Gastroesophageal sphincter (tissue), 4 donors: ENCODE measurements around the gene HMSD. TPM values are rescaled to one million over a fixed set of nuclear protein-coding genes. Genes with fewer than 3 reads are reported as not detected.

ENCODE experiments used
- ATAC-seq: fragments of 150-250 bp; one replicate; pipeline ENCODE4 v1.9.1; 2016; ENCODE audit warnings: mild to moderate bottlenecking, moderate library complexity
- H3K27ac ChIP-seq, 4 donors: fragments of 200-600 bp; sonication (generic) in 3 of 4; 1 replicate in 3 of 4; 2 replicates in 1 of 4; pipeline ENCODE4 v1.5.1; 2016 to 2019
- H3K27me3 ChIP-seq: fragments of 200-600 bp; sonication (generic); one replicate; pipeline ENCODE4 v1.5.1; 2019
- H3K36me3 ChIP-seq, 2 donors: fragments of 200-600 bp; sonication (generic); one replicate each; pipeline ENCODE4 v1.5.1; 2019; ENCODE audit warnings: control low read depth in 1 of 2
- H3K4me1 ChIP-seq, 3 donors: fragments of 200-600 bp; sonication (generic); 1 replicate in 2 of 3; 2 replicates in 1 of 3; pipeline ENCODE4 v1.5.1; 2016 to 2019; ENCODE audit warnings: control low read depth in 2 of 3
- H3K4me3 ChIP-seq, 2 donors: fragments of 200-600 bp; sonication (generic); one replicate each; pipeline ENCODE4 v1.5.1; 2019; ENCODE audit warnings: mild to moderate bottlenecking in 1 of 2, moderate library complexity in 1 of 2
- H3K9me3 ChIP-seq, 3 donors: fragments of 200-600 bp; sonication (generic); one replicate each; pipeline ENCODE4 v1.5.1; 2017 to 2019; ENCODE audit warnings: control low read depth in 2 of 3
- EP300 ChIP-seq: sonication (generic); formaldehyde crosslinking; IDR thresholded peaks from one replicate; pipeline ENCODE4 v1.6.1; 2017; ENCODE audit warnings: antibody characterized with exemption, mild to moderate bottlenecking
- POLR2A ChIP-seq, 2 donors: fragments of 450-650 bp; IDR thresholded peaks; one replicate each; pipeline ENCODE4 v1.6.1; 2017; ENCODE audit warnings: antibody characterized with exemption in 2 of 2, mild to moderate bottlenecking in 2 of 2, moderate library complexity in 1 of 2
- POLR2AphosphoS5 ChIP-seq: sonication (generic); formaldehyde crosslinking; IDR thresholded peaks from one replicate; pipeline ENCODE4 v1.6.1; 2017; ENCODE audit warnings: antibody characterized with exemption
- WGBS, 2 donors: methylation state at CpG; one replicate each; pipeline ENCODE4 v1.1.5; 2018; ENCODE audit warnings: low coverage in 1 of 2; 5-methylcytosine and 5-hydroxymethylcytosine counted together
- total RNA-seq, 4 donors: library from RNA; depleted of rRNA; stranded (reverse); fragments of >200 nt; gene quantifications; one replicate each; pipeline ENCODE4 v1.1.0, GENCODE V29; 2016
- TF ChIP-seq, protein P1 (sequence below), 4 experiments: fragments of 200-600 bp in 2 of 4; fragments of 450-650 bp in 2 of 4; sonication (generic) in 1 of 4; IDR thresholded peaks; one replicate each; pipeline ENCODE4 v1.5.1; 2017 to 2019; ENCODE audit warnings: antibody characterized with exemption in 4 of 4, mild to moderate bottlenecking in 2 of 4, moderate library complexity in 2 of 4

The HMSD gene
- total RNA-seq, 4 donors from 2014 or later = not detected

DNA sequence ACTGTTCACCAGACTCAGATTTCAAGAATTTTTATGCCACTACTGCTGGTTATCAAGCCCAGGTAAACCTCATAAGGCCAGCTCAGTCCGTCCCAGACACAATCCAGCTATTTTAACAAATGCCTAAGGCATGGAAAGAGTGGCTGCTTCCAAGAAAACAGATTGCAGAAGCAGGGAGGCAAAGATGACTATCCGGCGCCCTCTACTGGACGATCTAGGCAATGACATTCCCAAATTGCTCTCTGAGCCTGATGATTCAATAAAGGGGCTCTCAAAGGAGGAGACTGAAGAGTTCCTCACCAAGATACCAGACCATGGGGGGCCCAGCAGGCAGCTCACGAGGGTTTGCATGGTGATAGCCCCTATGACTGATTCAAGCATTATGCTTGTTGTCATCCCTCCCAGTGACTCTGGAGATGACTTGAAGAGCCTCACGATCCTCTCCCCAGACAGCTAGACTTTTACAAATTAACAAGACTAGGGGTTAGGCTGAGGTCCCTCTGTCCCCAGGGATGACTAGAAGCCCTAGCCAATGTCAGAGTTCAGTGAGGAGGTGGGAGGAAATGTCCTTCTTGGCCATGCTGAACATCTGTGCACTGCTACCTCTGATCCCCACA is 45.8 kb downstream of the HMSD start:
- Histone ChIP-seq H3K27me3 (peaks cover 4% of the 10 kb centered on the region), H3K27ac (no peak overlapping the region), H3K36me3 (no peaks in the 10 kb centered on the region), H3K4me3 (no peak overlapping the region), H3K4me1 (peaks cover 0 to 4% (median 0%) of the 10 kb centered on the region in 3 donors), H3K9me3 (no peaks in the 10 kb centered on the region)
- 0 to 3% methylated on average over 2 to 5 of the region's 6 CpGs for WGBS, 2 donors
- TF ChIP-seq, protein P1, sequence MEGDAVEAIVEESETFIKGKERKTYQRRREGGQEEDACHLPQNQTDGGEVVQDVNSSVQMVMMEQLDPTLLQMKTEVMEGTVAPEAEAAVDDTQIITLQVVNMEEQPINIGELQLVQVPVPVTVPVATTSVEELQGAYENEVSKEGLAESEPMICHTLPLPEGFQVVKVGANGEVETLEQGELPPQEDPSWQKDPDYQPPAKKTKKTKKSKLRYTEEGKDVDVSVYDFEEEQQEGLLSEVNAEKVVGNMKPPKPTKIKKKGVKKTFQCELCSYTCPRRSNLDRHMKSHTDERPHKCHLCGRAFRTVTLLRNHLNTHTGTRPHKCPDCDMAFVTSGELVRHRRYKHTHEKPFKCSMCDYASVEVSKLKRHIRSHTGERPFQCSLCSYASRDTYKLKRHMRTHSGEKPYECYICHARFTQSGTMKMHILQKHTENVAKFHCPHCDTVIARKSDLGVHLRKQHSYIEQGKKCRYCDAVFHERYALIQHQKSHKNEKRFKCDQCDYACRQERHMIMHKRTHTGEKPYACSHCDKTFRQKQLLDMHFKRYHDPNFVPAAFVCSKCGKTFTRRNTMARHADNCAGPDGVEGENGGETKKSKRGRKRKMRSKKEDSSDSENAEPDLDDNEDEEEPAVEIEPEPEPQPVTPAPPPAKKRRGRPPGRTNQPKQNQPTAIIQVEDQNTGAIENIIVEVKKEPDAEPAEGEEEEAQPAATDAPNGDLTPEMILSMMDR (IDR thresholded peaks at IDR 0.05) = peak; percentile 70 to 91 (median 84)
- no peak for TF ChIP-seq POLR2A (IDR thresholded peaks at IDR 0.05)
- TF ChIP-seq POLR2AphosphoS5 = no peak
- peak; percentile 32 for ATAC-seq

- no peak overlapping the region for H3K27ac ChIP-seq
- no peaks in the 10 kb centered on the region for H3K9me3 ChIP-seq
- no peaks in the 10 kb centered on the region for H3K36me3 ChIP-seq
- TF ChIP-seq POLR2A (IDR thresholded peaks at IDR 0.05) = no peak
- no peak for TF ChIP-seq POLR2AphosphoS5
- TF ChIP-seq EP300 = no peak
- TF ChIP-seq, protein P1 (IDR thresholded peaks at IDR 0.05) = no peak
- H3K27me3 ChIP-seq = peaks cover 15% of the 10 kb centered on the region
- 83 to 92% methylated on average over 4 of the region's 4 CpGs for WGBS, 2 donors
- ATAC-seq = no peak
- H3K4me3 ChIP-seq = no peak overlapping the region
- H3K4me1 ChIP-seq = peaks cover 0 to 4% (median 0%) of the 10 kb centered on the region in 3 donors
Measured at GRCh38 chr18:63997041-63997440, 47.9 kb downstream of the HMSD start.

DNA sequence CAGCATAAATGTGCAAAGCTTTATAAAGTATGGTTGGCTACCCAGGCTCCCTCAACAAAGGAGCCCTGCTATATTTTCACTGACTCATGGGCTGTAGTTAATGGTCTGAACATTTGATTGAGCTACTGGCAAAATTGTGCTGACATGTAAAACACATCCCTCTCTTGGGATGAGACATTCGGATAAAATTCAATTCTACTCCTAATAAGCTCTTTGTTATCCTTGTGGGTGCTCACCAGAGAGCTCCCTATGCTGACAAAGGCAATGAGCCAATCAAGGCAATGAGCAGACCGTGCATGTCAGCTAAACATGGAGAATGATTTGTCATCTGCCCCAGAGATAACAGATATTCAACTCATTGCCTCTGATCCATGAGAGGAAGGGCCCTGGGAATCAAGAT is 48.5 kb downstream of the HMSD start:
- 59 to 80% methylated on average over 1 to 2 of the region's 2 CpGs for WGBS, 2 donors
- no peak overlapping the region for H3K27ac ChIP-seq
- H3K36me3 ChIP-seq = no peaks in the 10 kb centered on the region
- H3K4me3 ChIP-seq = no peak overlapping the region
- peaks cover 21% of the 10 kb centered on the region for H3K27me3 ChIP-seq
- TF ChIP-seq, protein P1 (IDR thresholded peaks at IDR 0.05) = no peak
- no peak for TF ChIP-seq POLR2A (IDR thresholded peaks at IDR 0.05)
- no peak for TF ChIP-seq POLR2AphosphoS5
- no peak for TF ChIP-seq EP300
- H3K9me3 ChIP-seq = peaks cover 0 to 1% (median 0%) of the 10 kb centered on the region in 3 donors
- ATAC-seq = no peak
- H3K4me1 ChIP-seq = peaks cover 0 to 4% (median 0%) of the 10 kb centered on the region in 3 donors

DNA sequence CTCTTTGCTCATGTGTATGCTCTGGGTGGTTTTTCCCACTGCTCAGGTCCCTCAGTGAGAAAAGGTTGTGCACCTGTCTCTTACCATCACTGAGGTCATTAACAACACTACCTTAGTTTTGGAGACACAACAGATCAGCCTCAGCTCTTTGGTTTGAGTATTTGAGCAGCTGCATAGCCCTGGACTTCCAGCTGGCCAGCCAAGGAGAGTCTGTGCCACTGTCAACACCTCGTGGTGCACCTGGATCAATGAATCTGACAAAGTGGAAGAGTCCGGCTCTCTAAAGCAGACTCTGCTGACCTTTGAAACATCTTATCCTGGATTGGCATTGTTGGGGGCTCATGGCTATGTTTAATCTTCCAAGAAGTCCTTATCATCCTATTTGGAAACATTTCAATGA is 50.8 kb downstream of the HMSD start:
- Histone ChIP-seq H3K4me1 (no peaks in the 10 kb centered on the region), H3K4me3 (no peak overlapping the region), H3K27ac (no peak overlapping the region), H3K9me3 (peaks cover 0 to 3% (median 0%) of the 10 kb centered on the region in 3 donors), H3K27me3 (peaks cover 27% of the 10 kb centered on the region), H3K36me3 (no peaks in the 10 kb centered on the region)
- TF ChIP-seq POLR2AphosphoS5 = no peak
- TF ChIP-seq, protein P1 (IDR thresholded peaks at IDR 0.05) = no peak
- TF ChIP-seq EP300 = no peak
- no peak for TF ChIP-seq POLR2A (IDR thresholded peaks at IDR 0.05)
- WGBS, 2 donors = 86% methylated on average over 1 of the region's 2 CpGs; no CpG with 5 or more reads in 1 of the 2 donors
- ATAC-seq = no peak

DNA sequence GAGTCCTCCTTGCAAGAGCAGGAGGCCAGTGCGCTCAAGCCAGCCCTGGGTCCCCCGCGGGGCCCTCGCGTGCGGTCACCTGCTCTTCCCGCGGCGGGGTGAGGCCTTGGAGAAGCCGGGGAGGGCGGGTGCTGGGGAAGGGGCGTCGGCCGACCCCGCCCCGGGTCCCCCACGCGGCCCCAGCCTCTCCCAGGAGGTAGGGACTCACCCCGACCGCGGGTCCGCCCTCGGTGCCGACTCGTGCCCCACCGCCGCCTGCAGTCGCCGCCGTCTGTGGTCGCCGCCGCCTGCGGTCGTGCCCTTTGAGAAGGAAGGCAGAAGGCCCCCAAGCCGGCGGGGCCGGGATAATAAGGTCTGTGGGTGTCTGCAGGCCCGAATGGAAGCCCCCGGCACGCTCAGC is 53.5 kb downstream of the HMSD start:
- Histone ChIP-seq H3K36me3 (no peaks in the 10 kb centered on the region), H3K4me3 (no peak overlapping the region), H3K9me3 (peaks cover 0 to 3% (median 0%) of the 10 kb centered on the region in 3 donors), H3K27me3 (peaks cover 27% of the 10 kb centered on the region), H3K27ac (no peak overlapping the region), H3K4me1 (no peaks in the 10 kb centered on the region)
- no CpG with 5 or more reads among the region's 41 CpGs for WGBS, 2 donors
- TF ChIP-seq POLR2AphosphoS5 (no peak), POLR2A (IDR thresholded peaks at IDR 0.05) (no peak), EP300 (no peak)
- TF ChIP-seq, protein P1 (IDR thresholded peaks at IDR 0.05) = no peak
- no peak for ATAC-seq
